Measurements from ENCODE around the gene NUDT22.

- TF ChIP-seq, protein P1, sequence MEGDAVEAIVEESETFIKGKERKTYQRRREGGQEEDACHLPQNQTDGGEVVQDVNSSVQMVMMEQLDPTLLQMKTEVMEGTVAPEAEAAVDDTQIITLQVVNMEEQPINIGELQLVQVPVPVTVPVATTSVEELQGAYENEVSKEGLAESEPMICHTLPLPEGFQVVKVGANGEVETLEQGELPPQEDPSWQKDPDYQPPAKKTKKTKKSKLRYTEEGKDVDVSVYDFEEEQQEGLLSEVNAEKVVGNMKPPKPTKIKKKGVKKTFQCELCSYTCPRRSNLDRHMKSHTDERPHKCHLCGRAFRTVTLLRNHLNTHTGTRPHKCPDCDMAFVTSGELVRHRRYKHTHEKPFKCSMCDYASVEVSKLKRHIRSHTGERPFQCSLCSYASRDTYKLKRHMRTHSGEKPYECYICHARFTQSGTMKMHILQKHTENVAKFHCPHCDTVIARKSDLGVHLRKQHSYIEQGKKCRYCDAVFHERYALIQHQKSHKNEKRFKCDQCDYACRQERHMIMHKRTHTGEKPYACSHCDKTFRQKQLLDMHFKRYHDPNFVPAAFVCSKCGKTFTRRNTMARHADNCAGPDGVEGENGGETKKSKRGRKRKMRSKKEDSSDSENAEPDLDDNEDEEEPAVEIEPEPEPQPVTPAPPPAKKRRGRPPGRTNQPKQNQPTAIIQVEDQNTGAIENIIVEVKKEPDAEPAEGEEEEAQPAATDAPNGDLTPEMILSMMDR (IDR thresholded peaks at IDR 0.05; ENCODE audit: low read depth, low read length) = no peak
- no peak for TF ChIP-seq EZH2phosphoT487 (IDR thresholded peaks at IDR 0.05; ENCODE audit: low read depth)
Observed at GRCh38 chr11:64246871-64247728, 21.0 kb downstream of the NUDT22 start, which contains the start of gene PPP1R14B.

Data from OCI-LY3 (cell line).